AG08395 (cell line): ENCODE results near the gene RNF114.
"Not testable (repeated sequence)": the region's sequence is repeated elsewhere in the genome, so short reads cannot be mapped to it uniquely, and the experiment has no call there.

Source experiments
- DNase-seq: peaks from one replicate; pipeline ENCODE4 v3.0.0; 2012; ENCODE audit warnings: mixed read lengths, low spot score

The RNF114 gene

GRCh38 chr20:49965781-49966305 lies 29.6 kb downstream of the RNF114 start:
- DNase-seq = no peak

DNA sequence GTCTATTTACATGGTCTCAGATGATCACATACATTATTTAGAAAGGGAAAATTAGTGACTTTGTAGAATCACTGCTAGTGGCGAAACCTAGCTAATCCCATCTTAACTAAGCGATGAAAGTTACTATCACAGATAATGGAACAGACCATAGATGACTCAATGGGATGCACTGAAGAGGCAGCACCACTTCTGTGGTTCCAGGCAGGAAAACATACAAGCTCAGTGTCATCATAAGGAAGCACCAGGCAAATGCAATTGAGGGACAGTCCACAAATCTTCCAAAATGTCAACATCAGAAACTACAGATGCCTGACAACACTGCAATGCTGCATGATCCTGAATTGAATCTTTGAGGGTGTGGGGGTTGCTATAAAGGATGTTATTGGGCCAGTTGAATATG lies 30.7 kb downstream of the RNF114 start:
- peak; percentile 7 for DNase-seq

- DNase-seq = no peak
Observed at GRCh38 chr20:49969234-49969633, 33.0 kb downstream of the RNF114 start.

DNA sequence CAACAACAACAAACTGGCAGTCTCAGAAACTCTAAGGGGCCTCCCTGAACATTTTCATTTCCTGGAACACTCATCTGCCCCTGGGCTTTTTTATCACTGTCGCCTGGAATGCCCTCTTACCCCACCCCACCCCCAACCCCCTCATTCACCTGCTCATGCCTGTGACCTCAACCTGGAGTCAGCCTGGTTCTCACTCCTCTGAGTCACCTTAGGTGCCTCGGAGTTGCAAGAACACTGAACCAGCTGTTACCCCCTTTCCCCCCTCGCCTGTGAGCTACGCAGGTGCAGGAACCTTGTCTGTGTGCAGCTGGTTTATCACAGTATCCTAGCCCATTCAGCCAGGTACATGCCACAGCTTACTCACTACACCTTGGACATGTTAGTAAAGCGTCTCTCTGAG lies 33.7 kb downstream of the RNF114 start:
- DNase-seq = no peak

DNA sequence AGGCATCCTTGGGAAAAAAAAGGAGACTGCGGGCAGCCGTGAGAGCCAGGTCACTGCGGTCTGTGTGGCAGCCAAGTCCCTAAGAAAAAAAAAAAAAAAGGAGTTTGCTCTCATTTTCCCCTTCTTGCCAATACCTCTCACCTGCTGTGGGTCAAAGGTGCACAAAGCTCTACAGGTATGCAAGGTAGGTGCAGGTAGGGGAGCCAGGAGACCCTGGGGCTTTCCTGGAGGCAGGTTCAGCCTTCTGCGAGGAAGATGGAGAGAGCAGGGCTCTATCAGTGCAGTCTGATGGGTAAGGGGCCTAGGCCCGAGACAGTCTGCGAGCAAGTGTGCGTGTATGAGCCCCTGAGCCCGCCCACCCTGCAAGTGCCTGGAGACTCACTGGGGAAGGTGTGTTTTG lies 34.3 kb downstream of the RNF114 start:
- no peak for DNase-seq

- no peak for DNase-seq
Observed at GRCh38 chr20:49973981-49974380, 37.8 kb downstream of the RNF114 start.

GRCh38 chr20:49976542-49976941 lies 40.3 kb downstream of the RNF114 start:
- peak; percentile 19 for DNase-seq

- not testable (repeated sequence) for DNase-seq
Observed at GRCh38 chr20:49977740-49978139, 41.5 kb downstream of the RNF114 start.

DNA sequence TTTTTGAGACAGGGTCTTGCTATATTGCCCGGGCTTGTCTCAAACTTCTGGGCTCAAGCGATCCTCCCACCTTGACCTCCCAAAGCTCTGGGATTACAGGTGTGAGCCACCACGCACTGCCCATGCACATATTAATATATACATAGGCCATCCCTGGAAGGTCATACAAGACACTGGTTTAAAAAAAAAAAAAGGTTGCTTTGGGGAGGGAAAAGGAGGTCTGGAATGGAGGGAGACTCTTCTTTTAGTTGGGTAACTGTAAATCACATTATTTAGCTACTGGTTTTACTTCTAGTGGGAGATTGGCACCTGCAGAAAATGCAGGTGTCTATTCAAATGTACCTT lies 42.5 kb downstream of the RNF114 start:
- no peak for DNase-seq

DNA sequence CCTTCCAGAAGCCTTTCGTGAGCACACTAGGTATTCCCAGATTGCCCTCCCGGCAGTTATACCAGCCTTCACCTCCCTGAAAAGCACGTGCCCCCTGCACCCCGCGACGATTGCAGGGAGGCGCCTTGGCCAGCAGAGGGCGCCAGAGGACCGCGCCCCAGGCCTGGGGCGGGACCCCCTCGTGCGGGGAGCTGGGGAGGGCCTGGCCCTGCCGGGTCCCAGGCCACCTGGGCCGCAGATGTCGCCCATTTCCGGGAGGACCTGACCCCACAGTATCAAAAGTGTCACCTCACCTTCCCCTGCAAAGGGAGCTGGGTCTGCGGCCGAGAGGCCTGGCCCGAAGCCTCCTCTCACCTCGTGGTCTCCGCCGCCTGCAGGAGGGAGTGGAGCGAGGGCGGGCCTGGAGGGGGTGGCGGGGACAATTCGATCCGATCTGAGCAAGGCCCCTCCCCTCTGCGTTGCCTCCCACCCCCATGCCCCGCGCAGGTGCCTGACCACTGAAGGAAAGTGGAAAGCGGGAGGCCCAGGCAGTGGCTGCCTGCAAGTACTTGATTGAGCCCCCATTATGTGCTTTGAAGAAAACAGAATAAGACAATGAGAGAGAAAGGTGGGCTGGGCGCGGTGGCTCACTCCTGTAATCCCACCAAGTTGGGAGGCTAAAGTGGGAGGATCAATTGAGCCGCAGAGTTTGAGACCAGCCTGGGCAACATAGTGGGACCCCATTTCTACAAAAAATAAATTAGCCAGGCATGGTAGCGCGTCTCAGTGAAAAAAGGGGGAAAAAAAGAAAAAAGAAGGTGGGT lies 43.0 kb downstream of the RNF114 start:
- DNase-seq = peak; percentile 62

GRCh38 chr20:49980140-49981008 lies 44.2 kb downstream of the RNF114 start:
- no peak for DNase-seq

DNA sequence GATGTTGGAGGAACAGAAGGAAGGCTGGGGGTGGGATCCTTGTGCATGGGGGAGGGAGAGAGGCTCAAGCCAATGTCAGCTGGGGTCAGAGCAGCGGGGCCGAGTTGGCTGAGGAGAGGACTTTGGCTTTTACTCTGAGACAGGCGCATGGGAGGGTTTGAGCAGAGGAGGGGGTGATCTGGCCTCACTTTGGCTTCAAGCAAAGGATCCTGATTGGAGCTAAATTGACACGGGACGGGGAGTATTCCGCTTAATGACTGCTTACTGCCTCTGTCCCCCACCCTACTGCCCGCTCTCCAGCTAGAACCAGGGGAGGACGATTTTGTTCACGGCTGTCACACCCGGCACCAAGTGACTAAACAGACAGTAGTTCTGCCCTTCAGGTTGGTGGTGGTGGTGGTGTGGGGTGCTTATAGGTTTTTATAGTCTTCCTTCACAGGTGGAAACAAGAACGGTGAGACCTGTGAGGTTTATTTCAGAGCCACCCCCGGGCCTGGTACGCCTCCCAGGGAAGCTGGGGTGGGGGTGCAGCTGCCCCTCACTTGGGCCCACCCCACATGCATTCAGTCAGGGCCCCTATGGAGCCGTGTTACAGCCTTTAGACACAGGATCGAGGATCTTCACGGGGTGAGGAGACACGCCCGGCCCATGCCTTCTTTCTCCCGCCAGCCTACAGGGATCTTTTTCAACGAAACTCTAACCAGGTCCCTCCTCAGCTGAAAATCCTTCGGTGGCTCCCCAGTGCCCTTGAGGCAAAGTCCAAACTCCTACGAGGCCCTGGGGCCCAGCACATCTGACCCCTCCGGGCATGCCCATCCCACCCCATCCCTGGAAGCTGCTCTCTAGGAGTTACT lies 45.2 kb downstream of the RNF114 start:
- DNase-seq = no peak

DNA sequence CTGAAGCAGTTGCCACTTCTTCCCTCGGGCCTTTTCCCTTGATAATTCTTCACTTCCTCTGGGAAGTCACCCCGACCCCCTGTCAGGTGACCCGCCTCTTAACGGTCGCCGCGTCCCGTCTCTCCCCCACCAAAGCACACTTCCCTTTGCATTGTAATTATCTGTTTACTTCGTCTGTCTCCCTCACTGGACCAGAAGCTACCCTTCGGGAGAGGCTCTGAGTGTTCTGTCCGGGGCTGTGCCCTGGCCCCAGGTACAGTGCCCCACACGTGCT lies 45.8 kb downstream of the RNF114 start:
- DNase-seq = no peak

DNA sequence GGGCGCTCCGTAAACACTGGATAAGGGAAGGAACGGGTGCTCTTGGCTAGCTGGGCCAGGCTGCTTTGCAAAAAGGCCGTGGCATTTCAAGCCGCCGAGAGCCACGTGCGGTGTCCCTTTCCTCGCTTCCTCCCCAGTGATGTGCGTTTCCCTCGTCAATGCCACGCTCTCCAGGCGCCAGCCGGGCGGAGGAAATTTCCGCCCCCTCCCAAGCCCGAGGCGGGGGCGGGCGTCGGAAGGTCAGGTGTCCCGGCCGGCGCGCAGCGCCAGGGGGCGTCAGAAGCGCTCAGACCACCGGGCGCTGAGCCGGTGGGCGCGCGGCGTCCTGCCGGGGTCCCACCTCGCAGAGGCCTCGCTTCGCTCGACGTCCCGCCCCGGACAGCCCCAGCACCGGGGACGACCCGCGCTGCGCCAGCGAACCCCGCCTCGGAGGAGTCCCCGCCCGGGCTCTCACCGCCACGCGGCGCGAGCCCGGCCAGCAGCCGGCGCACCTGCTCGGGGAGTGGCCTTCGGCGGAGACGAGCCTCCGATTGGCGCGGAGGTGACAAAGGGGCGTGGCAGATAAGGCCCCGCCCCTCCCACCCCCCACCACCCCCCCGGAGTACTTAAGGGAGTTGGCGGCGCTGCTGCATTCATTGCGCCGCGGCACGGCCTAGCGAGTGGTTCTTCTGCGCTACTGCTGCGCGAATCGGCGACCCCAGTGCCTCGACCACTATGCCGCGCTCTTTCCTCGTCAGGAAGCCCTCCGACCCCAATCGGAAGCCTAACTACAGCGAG lies 46.3 kb downstream of the RNF114 start, which contains the start of gene SNAI1:
Gene SNAI1, plus strand, starts transcription at position 635 of the 777 bp plus-strand sequence. Its CDS starts 80 bp downstream, at position 715.
- DNase-seq = peak; percentile 97

GRCh38 chr20:49983123-49983847 lies 47.1 kb downstream of the RNF114 start:
- no peak for DNase-seq

DNA sequence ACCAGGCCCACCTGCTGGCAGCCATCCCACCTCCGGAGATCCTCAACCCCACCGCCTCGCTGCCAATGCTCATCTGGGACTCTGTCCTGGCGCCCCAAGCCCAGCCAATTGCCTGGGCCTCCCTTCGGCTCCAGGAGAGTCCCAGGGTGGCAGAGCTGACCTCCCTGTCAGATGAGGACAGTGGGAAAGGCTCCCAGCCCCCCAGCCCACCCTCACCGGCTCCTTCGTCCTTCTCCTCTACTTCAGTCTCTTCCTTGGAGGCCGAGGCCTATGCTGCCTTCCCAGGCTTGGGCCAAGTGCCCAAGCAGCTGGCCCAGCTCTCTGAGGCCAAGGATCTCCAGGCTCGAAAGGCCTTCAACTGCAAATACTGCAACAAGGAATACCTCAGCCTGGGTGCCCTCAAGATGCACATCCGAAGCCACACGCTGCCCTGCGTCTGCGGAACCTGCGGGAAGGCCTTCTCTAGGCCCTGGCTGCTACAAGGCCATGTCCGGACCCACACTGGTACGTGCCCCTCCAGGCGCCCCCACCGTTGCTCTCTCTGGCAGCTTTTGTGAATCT lies 47.7 kb downstream of the RNF114 start:
- DNase-seq = peak; percentile 30

DNA sequence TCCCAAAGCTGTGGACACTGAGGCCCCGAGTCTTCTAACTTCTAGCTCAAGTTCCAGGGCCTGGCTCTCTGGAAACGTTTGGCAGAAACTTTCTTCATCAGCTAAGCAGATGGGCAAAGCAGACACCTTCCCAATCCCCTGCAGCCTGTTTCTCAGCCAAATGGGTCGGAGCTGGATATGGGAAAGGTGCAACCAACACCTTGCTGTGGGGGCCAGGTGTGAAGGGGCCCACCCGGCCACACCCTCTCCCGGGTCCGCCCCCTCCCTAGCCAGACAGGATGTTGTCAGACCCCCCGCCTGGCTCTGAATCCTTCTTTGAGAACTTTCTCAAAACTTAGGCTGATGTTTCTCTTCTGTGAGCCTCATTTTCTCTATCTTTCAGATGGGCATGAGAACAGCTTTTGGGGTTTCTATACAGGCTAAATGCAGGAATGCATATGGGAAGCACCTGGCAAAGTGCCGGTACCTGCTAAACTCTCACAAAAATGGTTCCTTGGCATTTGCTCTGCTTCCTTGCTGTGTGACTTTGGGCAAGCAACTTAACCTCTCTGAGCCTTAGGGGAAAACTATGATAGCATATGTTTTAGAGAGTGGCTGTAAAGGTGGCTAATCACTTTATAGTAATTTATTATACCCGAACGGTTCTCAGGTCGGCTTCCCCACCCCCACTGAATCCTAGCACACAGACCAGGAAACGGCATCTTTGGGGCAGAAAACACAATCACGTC lies 48.4 kb downstream of the RNF114 start:
- DNase-seq = no peak

DNA sequence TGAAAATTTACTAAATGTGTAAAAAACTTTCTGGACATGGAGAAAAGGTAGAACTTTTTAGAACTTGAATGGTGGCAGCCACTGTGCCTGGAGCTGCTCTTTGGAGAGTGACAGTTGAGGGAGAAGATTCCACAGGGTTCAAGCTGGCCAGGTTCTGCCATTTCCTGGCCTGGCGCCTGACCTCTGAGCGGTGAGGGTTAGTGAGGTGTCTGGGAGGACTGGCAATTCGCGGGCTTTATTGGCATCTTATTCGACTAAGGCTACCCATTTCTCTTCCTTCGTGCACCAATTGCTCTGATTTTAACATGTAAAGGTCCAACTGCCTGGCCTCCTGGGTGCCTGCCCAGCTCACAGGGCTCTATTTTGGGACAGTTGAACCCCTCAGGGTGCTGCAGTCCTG lies 49.0 kb downstream of the RNF114 start:
- DNase-seq = no peak

- DNase-seq = no peak
Observed at GRCh38 chr20:49985617-49986016, 49.4 kb downstream of the RNF114 start.

GRCh38 chr20:49986049-49986448 lies 49.9 kb downstream of the RNF114 start:
- no peak for DNase-seq
